Erythroblast (primary cell): Measurements from ENCODE around the gene PIGN.

ENCODE experiments used
- GATA1 ChIP-seq: IDR thresholded peaks from 2 replicates; pipeline ENCODE4 v1.6.1; 2011; ENCODE audit warnings: low read depth, mild to moderate bottlenecking, control low read depth, low read length, moderate library complexity
- POLR2A ChIP-seq: IDR thresholded peaks from 2 replicates; pipeline ENCODE4 v1.6.1; 2011; ENCODE audit warnings: mild to moderate bottlenecking, low read length

DNA sequence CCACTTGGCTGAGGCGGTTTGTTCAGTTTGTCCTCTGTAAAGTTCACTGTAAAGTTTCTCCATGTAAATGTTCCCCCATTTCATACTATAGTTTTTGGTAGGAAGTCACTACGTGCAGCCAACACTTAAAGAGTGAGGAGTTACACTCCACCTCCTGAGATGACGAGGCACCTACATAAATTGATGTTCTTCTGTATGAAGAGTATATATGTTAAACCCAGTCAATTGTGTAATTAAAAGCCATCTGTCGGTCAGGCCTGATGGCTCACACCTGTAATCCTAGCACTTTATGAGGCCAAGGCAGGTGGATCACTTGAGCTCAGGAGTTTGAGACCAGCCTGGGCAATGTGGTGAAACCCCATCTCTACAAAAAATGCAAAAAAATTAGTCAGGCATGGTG is 7.6 kb downstream of the PIGN start:
- TF ChIP-seq POLR2A, result no peak
- TF ChIP-seq GATA1, result no peak
